Parathyroid adenoma (tissue), 2 donors: ENCODE data around the gene HDHD5.

Source experiments
- H2AFZ ChIP-seq: fragments of 300-600 bp; sonication (generic); one replicate; pipeline ENCODE4 v1.7.0; 2017; ENCODE audit warnings: antibody characterized with exemption, mild to moderate bottlenecking
- H3K27ac ChIP-seq: fragments of 300-600 bp; sonication (generic); one replicate; pipeline ENCODE4 v1.7.0; 2017
- H3K27me3 ChIP-seq: fragments of 300-600 bp; sonication (generic); one replicate; pipeline ENCODE4 v1.7.0; 2017; ENCODE audit warnings: low read length; ENCODE audit not compliant: control insufficient read depth, insufficient read depth
- H3K36me3 ChIP-seq: fragments of 300-600 bp; sonication (generic); one replicate; pipeline ENCODE4 v1.7.0; 2017; ENCODE audit warnings: low read length; ENCODE audit not compliant: control insufficient read depth, insufficient read depth
- H3K4me1 ChIP-seq: fragments of 300-600 bp; sonication (generic); one replicate; pipeline ENCODE4 v1.7.0; 2017; ENCODE audit warnings: control low read depth
- H3K4me2 ChIP-seq: fragments of 300-600 bp; sonication (generic); one replicate; pipeline ENCODE4 v1.7.0; 2017; ENCODE audit warnings: low read length
- H3K4me3 ChIP-seq: fragments of 300-600 bp; sonication (generic); one replicate; pipeline ENCODE4 v1.7.0; 2017; ENCODE audit warnings: low read depth, low read length
- H3K79me2 ChIP-seq: fragments of 300-600 bp; sonication (generic); one replicate; pipeline ENCODE4 v1.7.0; 2017; ENCODE audit warnings: control low read depth
- H3K9ac ChIP-seq: fragments of 300-600 bp; sonication (generic); one replicate; pipeline ENCODE4 v1.7.0; 2017; ENCODE audit warnings: mild to moderate bottlenecking
- H3K9me3 ChIP-seq: fragments of 300-600 bp; sonication (generic); one replicate; pipeline ENCODE4 v1.7.0; 2017; ENCODE audit warnings: low read length; ENCODE audit not compliant: control insufficient read depth
- TF ChIP-seq, protein P1 (sequence below): fragments of 300-600 bp; sonication (generic); IDR thresholded peaks from one replicate; pipeline ENCODE4 v1.7.0; 2017; ENCODE audit warnings: antibody characterized with exemption, mild to moderate bottlenecking
- donor health status: primary hyperparathyroidism.

The HDHD5 gene

GRCh38 chr22:17114173-17114897, 44.7 kb downstream of the HDHD5 start:
- no peaks in the 10 kb centered on the region for H3K36me3 ChIP-seq
- no peak overlapping the region for H3K27ac ChIP-seq
- H2AFZ ChIP-seq, result no peak overlapping the region
- no peak overlapping the region for H3K4me2 ChIP-seq
- no peaks in the 10 kb centered on the region for H3K79me2 ChIP-seq
- H3K4me3 ChIP-seq, result no peak overlapping the region
- H3K9ac ChIP-seq, result no peak overlapping the region
- H3K9me3 ChIP-seq, result no peaks in the 10 kb centered on the region
- H3K27me3 ChIP-seq, result peaks cover 6% of the 10 kb centered on the region
- no peaks in the 10 kb centered on the region for H3K4me1 ChIP-seq
- TF ChIP-seq, protein P1, sequence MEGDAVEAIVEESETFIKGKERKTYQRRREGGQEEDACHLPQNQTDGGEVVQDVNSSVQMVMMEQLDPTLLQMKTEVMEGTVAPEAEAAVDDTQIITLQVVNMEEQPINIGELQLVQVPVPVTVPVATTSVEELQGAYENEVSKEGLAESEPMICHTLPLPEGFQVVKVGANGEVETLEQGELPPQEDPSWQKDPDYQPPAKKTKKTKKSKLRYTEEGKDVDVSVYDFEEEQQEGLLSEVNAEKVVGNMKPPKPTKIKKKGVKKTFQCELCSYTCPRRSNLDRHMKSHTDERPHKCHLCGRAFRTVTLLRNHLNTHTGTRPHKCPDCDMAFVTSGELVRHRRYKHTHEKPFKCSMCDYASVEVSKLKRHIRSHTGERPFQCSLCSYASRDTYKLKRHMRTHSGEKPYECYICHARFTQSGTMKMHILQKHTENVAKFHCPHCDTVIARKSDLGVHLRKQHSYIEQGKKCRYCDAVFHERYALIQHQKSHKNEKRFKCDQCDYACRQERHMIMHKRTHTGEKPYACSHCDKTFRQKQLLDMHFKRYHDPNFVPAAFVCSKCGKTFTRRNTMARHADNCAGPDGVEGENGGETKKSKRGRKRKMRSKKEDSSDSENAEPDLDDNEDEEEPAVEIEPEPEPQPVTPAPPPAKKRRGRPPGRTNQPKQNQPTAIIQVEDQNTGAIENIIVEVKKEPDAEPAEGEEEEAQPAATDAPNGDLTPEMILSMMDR, result no peak

GRCh38 chr22:17113600-17113999, 45.5 kb downstream of the HDHD5 start:
- no peaks in the 10 kb centered on the region for H3K79me2 ChIP-seq
- no peak overlapping the region for H2AFZ ChIP-seq
- no peaks in the 10 kb centered on the region for H3K9me3 ChIP-seq
- no peak overlapping the region for H3K9ac ChIP-seq
- H3K27me3 ChIP-seq, result no peaks in the 10 kb centered on the region
- no peaks in the 10 kb centered on the region for H3K4me1 ChIP-seq
- no peaks in the 10 kb centered on the region for H3K36me3 ChIP-seq
- no peak overlapping the region for H3K4me2 ChIP-seq
- no peak overlapping the region for H3K4me3 ChIP-seq
- H3K27ac ChIP-seq, result no peak overlapping the region
- TF ChIP-seq, protein P1, result no peak

GRCh38 chr22:17112491-17113042, 46.5 kb downstream of the HDHD5 start:
- H3K4me2 ChIP-seq, result no peak overlapping the region
- H3K27me3 ChIP-seq, result no peaks in the 10 kb centered on the region
- no peak overlapping the region for H3K4me3 ChIP-seq
- H2AFZ ChIP-seq, result no peak overlapping the region
- H3K9me3 ChIP-seq, result no peaks in the 10 kb centered on the region
- H3K27ac ChIP-seq, result no peak overlapping the region
- H3K36me3 ChIP-seq, result no peaks in the 10 kb centered on the region
- TF ChIP-seq, protein P1, result no peak
- no peak overlapping the region for H3K9ac ChIP-seq
- no peaks in the 10 kb centered on the region for H3K79me2 ChIP-seq
- no peaks in the 10 kb centered on the region for H3K4me1 ChIP-seq

DNA sequence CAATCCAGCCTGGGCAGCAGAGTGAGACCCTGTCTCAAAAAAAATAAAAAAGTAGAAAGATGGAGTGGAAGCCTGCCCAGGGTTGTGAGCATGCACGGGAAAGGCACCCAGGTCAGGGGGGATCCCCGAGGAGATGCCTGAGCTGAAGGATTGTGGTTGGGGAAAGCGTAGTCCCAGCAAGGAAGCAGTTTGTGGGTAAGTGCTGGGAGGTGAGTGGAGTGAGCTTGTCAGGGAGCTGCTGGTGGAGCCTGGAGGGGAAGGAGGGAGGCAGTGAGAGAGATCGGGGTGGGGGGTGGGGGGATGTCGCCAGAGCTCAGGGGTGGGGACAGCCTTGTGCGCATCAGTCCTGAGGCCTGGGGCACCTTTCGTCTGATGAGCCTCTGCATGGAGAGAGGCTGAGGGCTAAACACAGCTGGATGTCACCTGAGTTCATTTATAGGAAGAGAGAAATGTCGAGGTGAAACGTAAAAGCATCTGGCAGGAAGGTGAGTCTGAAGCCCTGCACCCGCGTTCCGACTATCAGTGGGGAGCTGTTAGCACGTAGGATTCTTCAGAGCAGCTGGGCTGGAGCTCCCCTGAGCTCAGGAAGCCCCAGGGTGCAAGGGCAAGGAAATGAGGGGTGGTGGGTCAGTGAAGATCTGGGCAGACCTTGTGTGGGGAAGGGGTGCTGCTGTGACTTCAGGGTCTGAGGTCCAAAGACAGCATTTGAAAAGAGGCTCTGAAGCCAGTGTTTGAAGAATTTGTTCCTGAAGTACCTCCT, 48.1 kb downstream of the HDHD5 start:
- no peaks in the 10 kb centered on the region for H3K4me1 ChIP-seq
- no peak overlapping the region for H2AFZ ChIP-seq
- TF ChIP-seq, protein P1, result no peak
- H3K79me2 ChIP-seq, result no peaks in the 10 kb centered on the region
- H3K9me3 ChIP-seq, result no peaks in the 10 kb centered on the region
- no peak overlapping the region for H3K27ac ChIP-seq
- no peak overlapping the region for H3K9ac ChIP-seq
- H3K4me2 ChIP-seq, result no peak overlapping the region
- H3K27me3 ChIP-seq, result no peaks in the 10 kb centered on the region
- no peaks in the 10 kb centered on the region for H3K36me3 ChIP-seq
- no peak overlapping the region for H3K4me3 ChIP-seq
